Gastrocnemius medialis (tissue), 4 donors: Measurements from ENCODE around the gene NDC1. TPM values are rescaled to one million over a fixed set of nuclear protein-coding genes. Genes with fewer than 3 reads are reported as not detected.

Experiments used
- ATAC-seq, 2 donors: fragments of 150-250 bp; one replicate each; pipeline ENCODE4 v1.9.1; 2016
- DNase-seq, 2 donors: peaks; one replicate each; pipeline ENCODE4 v3.0.0-alpha.2; 2019
- H3K27ac ChIP-seq, 4 donors: fragments of 200-600 bp; sonication (generic); 1 replicate in 1 of 4; 2 replicates in 3 of 4; pipeline ENCODE4 v1.5.1; 2016 to 2018; ENCODE audit warnings: mild to moderate bottlenecking in 2 of 4, moderate library complexity in 1 of 4
- H3K27me3 ChIP-seq, 3 donors: fragments of 200-600 bp; sonication (generic) in 2 of 3; 1 replicate in 1 of 3; 2 replicates in 2 of 3; pipeline versions ENCODE4 v1.5.1 to v1.6.0; 2016 to 2019; ENCODE audit warnings: mild to moderate bottlenecking in 1 of 3, moderate library complexity in 1 of 3
- H3K36me3 ChIP-seq, 2 donors: fragments of 200-600 bp; sonication (generic) in 1 of 2; one replicate each; pipeline ENCODE4 v1.5.1; 2017 to 2018
- H3K4me1 ChIP-seq, 2 donors: fragments of 200-600 bp; sonication (generic) in 1 of 2; one replicate each; pipeline ENCODE4 v1.5.1; 2016 to 2017; ENCODE audit warnings: mild to moderate bottlenecking in 2 of 2
- H3K4me3 ChIP-seq, 4 donors: fragments of 200-600 bp; sonication (generic) in 3 of 4; 1 replicate in 1 of 4; 2 replicates in 3 of 4; pipeline ENCODE4 v1.5.1; 2016 to 2019; ENCODE audit warnings: mild to moderate bottlenecking in 2 of 4
- H3K9me3 ChIP-seq, 3 donors: fragments of 200-600 bp; sonication (generic) in 2 of 3; 1 replicate in 1 of 3; 2 replicates in 2 of 3; pipeline ENCODE4 v1.5.1; 2016 to 2019
- CTCF ChIP-seq, 5 experiments: fragments of 450-650 bp in 3 of 5; fragments of 200-600 bp in 2 of 5; sonication (generic) in 2 of 5; IDR thresholded peaks in 4 of 5; conservative IDR thresholded peaks in 1 of 5; 1 replicate in 4 of 5; 2 replicates in 1 of 5; pipeline ENCODE4 v1.5.1; 2016 to 2019; ENCODE audit warnings: antibody characterized with exemption in 5 of 5, mild to moderate bottlenecking in 3 of 5, moderate library complexity in 3 of 5
- POLR2A ChIP-seq, 2 donors: fragments of 450-650 bp; IDR thresholded peaks; one replicate each; pipeline ENCODE4 v1.6.1; 2017; ENCODE audit warnings: antibody characterized with exemption in 2 of 2, mild to moderate bottlenecking in 2 of 2, moderate library complexity in 2 of 2
- in situ Hi-C, 4 donors: fragments of 200-750 bp; cut with MboI; loops; one replicate each; pipeline versions ENCODE4 v1.15.0 to v1.8.0; 2017; ENCODE audit warnings: low sequenced_read_pairs in 4 of 4
- intact Hi-C: fragments of 100-400 bp; cut with DNase I; formaldehyde crosslinking; loops from one replicate; pipeline ENCODE4 v1.15.1; 2023; ENCODE audit warnings: low total_unique reads
- total RNA-seq, 4 donors: library from RNA; depleted of rRNA; stranded (reverse); fragments of >200 nt; gene quantifications; one replicate each; pipeline versions ENCODE4 v1.1.0 to v1.2.3, GENCODE V29; 2016

The NDC1 gene
- total RNA-seq, 4 donors from 2014 or later, result 7.6 to 27.0 (median 9.5) TPM

GRCh38 chr1:53728702-53729455 is 109.2 kb downstream of the NDC1 start:
- H3K4me3 ChIP-seq, result no peak overlapping the region
- H3K9me3 ChIP-seq, result no peaks in the 10 kb centered on the region
- TF ChIP-seq CTCF (IDR thresholded peaks at IDR 0.05 in 4 of 5, conservative IDR thresholded peaks at IDR 0.05 in 1 of 5), result no peak
- TF ChIP-seq POLR2A (IDR thresholded peaks at IDR 0.05), result no peak
- H3K4me1 ChIP-seq, result no peaks in the 10 kb centered on the region
- in situ Hi-C loops, result no loop called here
- DNase-seq, result no peak
- H3K36me3 ChIP-seq, result no peaks in the 10 kb centered on the region
- H3K27ac ChIP-seq, result no peak overlapping the region
- intact Hi-C loops, result no loop called here
- H3K27me3 ChIP-seq, result peaks cover 0 to 8% (median 0%) of the 10 kb centered on the region in 3 donors
- no peak for ATAC-seq

GRCh38 chr1:53728196-53728595 is 109.9 kb downstream of the NDC1 start:
- in situ Hi-C loops (no loop called here), intact Hi-C loops (no loop called here)
- ATAC-seq, result no peak

DNA sequence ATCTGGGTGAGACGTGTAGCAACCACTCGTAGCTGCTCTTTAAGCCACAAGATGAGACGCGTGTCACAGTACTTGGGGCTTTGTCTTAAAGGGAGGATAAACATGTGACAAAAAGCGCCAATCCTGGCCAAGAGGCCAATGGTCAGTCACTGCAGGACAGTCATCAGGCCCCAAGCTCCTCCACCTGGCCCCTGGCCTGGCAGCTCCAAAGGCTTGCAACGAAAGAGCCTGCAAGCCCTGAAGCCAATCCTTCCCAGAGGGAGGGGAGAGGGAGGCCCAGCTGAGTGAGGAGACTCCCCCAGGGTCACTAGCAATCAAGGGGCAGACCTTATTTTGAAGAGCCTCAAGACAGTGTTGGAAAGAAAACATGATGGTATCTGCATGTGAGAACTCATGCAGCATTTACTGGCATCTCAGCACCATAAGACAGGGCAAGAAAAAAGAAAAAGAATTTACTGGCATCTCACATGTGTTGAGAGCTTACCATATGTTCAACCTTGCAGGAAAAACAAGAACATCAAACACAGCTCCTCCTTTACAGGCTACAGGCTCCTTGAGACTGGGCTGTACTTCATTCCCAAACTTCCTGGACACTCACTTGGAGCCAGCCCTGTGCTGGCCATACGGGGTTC is 110.5 kb downstream of the NDC1 start:
- in situ Hi-C loops, result no loop called here
- H3K27ac ChIP-seq, result no peak overlapping the region

More at GRCh38 chr1:53728196-53728595, 109.9 kb downstream of the NDC1 start:
- H3K36me3 ChIP-seq, result no peaks in the 10 kb centered on the region
- no peaks in the 10 kb centered on the region for H3K4me1 ChIP-seq
- no peak overlapping the region for H3K4me3 ChIP-seq
- peaks cover 0 to 8% (median 0%) of the 10 kb centered on the region in 3 donors for H3K27me3 ChIP-seq
- H3K9me3 ChIP-seq, result no peaks in the 10 kb centered on the region
- no peak for DNase-seq
- TF ChIP-seq CTCF (IDR thresholded peaks at IDR 0.05 in 4 of 5, conservative IDR thresholded peaks at IDR 0.05 in 1 of 5) (no peak), POLR2A (IDR thresholded peaks at IDR 0.05) (no peak)
- H3K27ac ChIP-seq, result no peak overlapping the region

DNA sequence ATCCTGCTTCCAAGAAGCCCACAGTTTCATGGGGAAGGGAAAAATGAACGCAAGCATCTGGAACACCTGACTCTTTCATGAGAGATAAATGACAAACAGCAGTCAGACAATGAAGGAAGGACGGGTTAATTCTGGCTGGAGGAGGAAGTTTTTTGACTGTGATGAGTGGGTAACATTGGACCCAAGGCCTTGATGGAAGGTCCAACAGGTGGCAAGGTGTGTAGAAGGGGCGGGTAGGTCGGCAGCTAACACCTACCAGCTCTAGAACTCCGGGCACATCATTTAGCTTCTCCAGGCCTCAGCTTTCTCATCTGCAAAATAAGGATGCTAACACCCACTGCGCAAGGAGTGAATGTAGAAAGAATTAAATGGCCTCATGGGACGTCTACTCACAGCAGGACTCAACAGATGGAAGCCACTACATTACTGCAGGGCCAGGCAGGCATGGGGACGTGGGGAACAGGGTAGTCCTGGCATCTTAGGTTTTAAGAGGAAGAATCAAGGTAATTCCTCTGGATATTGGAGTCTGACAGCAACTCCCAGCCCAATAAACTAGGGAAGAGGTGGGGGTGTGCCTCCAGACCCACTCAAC is 112.0 kb downstream of the NDC1 start:
- ATAC-seq, result no peak
- no peak overlapping the region for H3K4me3 ChIP-seq
- H3K36me3 ChIP-seq, result no peaks in the 10 kb centered on the region
- no peak for DNase-seq
- H3K9me3 ChIP-seq, result no peaks in the 10 kb centered on the region
- in situ Hi-C loops (no loop called here), intact Hi-C loops (no loop called here)
- no peaks in the 10 kb centered on the region for H3K4me1 ChIP-seq
- H3K27me3 ChIP-seq, result peaks cover 0 to 5% (median 0%) of the 10 kb centered on the region in 3 donors
- no peak overlapping the region for H3K27ac ChIP-seq
- TF ChIP-seq POLR2A (IDR thresholded peaks at IDR 0.05), result no peak
- TF ChIP-seq CTCF (IDR thresholded peaks at IDR 0.05 in 4 of 5, conservative IDR thresholded peaks at IDR 0.05 in 1 of 5), result no peak

More for the DNA sequence above, 110.5 kb downstream of the NDC1 start:
- Histone ChIP-seq H3K4me3 (no peak overlapping the region), H3K27me3 (peaks cover 0 to 8% (median 0%) of the 10 kb centered on the region in 3 donors), H3K4me1 (no peaks in the 10 kb centered on the region), H3K9me3 (no peaks in the 10 kb centered on the region), H3K36me3 (no peaks in the 10 kb centered on the region)
- no peak for TF ChIP-seq CTCF (IDR thresholded peaks at IDR 0.05 in 4 of 5, conservative IDR thresholded peaks at IDR 0.05 in 1 of 5)
- TF ChIP-seq POLR2A (IDR thresholded peaks at IDR 0.05), result no peak
- DNase-seq, result no peak
- no peak for ATAC-seq
- intact Hi-C loops, result no loop called here
